NCI-H446 treated with DMSO at 0.1 percent for 48 hours (cell line): Measurements from ENCODE around the gene NCOA5.
A peak's percentile ranks its signal among the peaks of the same experiment; 100 is the strongest.

Source experiments
- DNase-seq: peaks from one replicate; lab custom pipeline; 2025; lab: John Stamatoyannopoulos, UW

Gene NCOA5

GRCh38 chr20:46037036-46037435 lies 52.7 kb downstream of the NCOA5 start:
- DNase-seq: no peak

- DNase-seq: no peak
Measured at GRCh38 chr20:46036370-46036769, 53.4 kb downstream of the NCOA5 start.

DNA sequence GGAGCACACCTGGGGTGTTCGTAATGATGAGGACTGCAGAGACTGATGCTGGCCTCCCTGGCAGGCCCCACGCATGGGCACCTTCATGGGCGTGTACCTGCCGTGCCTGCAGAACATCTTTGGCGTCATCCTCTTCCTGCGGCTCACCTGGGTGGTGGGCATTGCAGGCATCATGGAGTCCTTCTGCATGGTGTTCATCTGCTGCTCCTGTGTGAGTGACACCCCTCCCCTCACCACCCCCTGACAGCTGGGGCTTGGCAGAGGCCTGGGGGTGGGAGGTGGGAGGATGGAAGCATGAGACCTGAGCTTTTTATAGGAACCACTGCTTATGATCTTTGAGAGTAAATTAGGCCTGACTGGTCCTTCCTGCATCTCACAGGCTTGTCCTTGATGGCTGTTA lies 54.0 kb downstream of the NCOA5 start:
- no peak for DNase-seq

DNA sequence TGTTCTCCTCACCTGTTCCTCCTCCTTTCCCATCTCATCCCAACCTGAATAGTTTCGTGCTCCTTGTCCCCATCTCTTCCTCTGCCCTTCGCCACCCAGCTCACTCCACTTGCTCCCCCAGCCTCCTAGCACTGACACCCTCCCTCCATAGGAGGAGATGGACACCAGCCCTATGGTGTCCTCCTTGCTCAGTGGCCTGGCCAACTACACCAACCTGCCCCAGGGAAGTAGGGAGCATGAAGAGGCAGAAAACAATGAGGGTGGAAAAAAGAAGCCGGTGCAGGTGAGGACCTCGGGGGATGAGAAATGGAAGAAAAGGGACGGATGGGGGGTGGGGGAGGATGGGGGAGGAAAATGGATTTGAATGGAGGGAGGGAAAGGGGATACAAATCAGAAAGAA lies 54.5 kb downstream of the NCOA5 start:
- DNase-seq: no peak

- no peak for DNase-seq
Measured at GRCh38 chr20:46034039-46034438, 55.7 kb downstream of the NCOA5 start.

DNA sequence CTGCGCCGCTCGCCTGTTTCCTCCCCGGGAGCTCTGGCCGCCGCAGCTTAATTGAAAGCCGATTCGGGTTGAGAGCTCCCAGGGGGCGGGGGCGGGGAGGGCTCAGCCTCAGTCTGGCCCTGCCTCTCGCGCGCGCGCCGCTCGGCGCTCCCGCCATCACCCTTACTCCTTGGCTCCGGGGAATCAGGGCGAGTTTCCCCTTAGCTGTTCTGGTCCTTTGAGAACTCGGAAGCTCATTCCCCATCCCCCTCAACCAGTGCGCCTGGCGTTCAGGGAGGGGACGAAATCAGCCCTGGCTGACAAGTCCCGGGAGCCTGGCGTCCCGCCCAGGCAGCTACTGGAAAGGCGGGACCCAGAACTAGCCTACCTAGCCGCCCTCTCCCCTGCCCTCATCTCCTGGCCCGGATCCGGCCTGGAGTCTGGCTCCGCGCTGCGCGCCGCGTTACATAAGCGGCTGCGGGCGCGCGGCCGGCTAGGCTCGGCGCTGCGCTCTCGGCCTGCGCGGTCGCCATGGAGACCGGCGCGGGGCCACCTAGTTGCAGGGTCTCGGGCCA lies 58.0 kb downstream of the NCOA5 start:
- peak; percentile 56 for DNase-seq

DNA sequence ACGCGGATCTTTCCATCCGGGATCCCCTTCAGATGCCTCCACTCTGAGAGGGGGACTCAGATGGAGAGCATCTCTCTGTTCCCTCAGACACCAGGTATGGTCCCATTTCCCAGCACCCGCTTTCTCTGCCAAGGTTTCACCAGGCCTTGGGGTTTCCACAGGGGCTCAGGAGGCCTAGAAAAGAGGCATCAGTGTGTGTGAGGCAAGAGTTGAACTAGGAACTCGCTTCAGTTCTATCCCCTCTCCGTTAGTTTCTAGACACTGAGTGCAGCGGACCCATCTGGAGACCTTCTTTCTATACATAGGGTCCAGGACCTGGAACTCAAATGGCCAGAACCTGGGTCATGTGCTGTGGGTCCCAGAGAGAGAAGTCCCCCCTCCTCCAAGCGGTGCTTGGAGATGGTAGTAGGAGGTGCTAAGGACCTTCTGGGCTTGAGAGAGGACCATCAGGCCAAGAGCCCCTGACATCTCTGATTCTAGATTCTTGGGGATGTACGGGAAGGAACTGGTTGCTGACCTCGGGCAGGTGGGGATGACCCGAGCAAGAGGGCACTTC lies 58.7 kb downstream of the NCOA5 start:
- no peak for DNase-seq

GRCh38 chr20:46030284-46031013 lies 59.3 kb downstream of the NCOA5 start:
- no peak for DNase-seq

- DNase-seq: no peak
Measured at GRCh38 chr20:46028772-46029371, 60.9 kb downstream of the NCOA5 start, which contains the start of gene SLC12A5. SLC12A5 (plus strand) TSS chr20:46029215; CDS start chr20:46029345, 130 bp downstream.

DNA sequence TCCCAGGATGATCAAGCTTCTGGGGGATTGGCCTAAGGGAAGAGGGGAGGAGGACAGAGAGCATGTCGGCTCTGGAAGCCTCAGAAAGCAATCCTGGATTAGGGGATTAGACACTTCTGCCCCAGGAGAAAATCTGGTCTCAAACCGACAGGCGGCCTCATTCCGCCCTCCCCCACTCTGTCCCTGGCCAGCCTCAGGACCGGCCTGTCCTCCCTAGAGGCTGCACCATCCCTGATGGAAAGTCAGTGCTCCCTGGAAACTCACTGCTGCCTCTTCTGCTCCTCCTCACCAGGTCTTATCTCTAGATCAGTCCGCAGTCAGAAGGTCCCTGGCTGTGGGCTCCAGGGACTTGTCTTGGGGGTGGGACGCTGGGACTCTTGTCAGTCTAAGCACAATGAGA lies 61.7 kb downstream of the NCOA5 start:
- no peak for DNase-seq

GRCh38 chr20:46027245-46027853 lies 62.4 kb downstream of the NCOA5 start:
- DNase-seq: no peak

- DNase-seq: no peak
Measured at GRCh38 chr20:46025376-46025783, 64.4 kb downstream of the NCOA5 start.

DNA sequence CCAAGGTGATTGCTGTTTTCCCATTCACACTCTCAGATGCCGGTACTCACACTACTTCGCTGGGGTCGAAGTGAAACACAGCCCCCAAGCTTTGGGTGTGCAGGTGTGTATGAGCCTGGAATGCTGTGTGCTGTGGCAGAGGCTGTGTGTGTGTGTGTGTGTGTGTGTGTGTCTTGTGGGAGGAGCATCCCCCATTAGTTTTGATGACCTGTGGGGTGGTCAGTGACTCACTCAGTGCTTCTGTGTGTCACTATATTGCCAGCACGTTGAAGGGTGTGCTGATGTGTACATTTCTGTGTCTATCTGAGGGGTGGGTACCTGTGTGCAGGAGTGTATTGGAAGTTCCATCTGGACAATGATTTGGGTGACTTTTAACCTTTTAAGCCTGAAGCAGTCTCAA lies 65.8 kb downstream of the NCOA5 start:
- DNase-seq: no peak

DNA sequence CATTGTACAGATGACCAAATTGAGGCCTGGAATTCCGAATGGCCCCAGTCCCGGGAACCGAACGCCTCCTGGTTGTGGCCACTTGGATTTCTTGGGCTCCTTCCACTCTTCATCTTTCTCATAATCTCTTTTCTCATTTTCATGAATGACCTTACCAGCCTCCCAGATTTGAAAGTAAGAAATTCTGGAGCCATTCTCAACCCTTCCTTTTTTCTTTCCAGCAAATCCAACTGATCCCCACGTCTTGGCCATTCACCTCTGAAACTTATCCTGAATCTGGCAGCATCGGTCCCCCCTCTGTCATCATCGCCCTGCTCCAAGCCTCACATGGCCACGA lies 66.6 kb downstream of the NCOA5 start:
- DNase-seq: no peak

- DNase-seq: no peak
Measured at GRCh38 chr20:46022411-46023147, 67.2 kb downstream of the NCOA5 start.

- peak; percentile 56 for DNase-seq
Measured at GRCh38 chr20:46021361-46022359, 68.1 kb downstream of the NCOA5 start.

DNA sequence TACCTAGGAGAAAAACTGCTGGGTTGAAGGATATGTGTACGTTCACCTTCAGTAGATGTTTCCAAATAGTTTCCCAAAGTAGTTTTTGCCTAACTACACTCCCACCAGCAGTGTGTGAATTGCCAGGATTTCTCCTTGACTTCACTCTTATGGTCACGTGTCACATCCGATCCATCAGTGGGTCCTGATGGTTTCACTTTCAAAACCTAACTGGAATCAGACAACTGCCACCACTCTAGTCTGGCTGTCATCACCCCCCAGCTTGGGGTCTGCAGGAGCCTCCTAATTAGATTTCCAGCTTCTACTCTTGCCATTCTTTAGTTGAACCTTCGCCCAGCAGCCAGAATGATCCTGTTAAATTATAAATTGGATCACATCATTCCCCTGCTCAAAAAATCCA lies 69.2 kb downstream of the NCOA5 start:
- DNase-seq: no peak

DNA sequence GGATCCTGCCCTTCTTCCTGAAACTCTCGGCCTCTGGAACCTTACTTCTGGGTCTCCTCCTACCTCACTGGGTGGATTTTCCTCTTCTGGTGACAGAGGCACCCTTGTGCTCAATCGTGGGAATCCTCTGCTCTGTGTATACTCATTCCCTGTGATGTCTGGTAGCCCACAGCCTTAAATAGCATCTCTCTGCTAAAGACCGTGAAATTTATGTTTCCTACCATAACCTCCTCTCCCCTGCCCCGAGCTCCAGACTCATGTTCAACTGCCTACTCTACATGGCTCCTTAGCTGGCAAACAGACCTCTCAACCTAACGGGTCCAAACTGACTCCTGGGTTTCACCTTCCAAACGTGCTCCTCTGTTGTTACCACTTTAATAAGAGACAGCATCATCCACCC lies 71.2 kb downstream of the NCOA5 start:
- no peak for DNase-seq

DNA sequence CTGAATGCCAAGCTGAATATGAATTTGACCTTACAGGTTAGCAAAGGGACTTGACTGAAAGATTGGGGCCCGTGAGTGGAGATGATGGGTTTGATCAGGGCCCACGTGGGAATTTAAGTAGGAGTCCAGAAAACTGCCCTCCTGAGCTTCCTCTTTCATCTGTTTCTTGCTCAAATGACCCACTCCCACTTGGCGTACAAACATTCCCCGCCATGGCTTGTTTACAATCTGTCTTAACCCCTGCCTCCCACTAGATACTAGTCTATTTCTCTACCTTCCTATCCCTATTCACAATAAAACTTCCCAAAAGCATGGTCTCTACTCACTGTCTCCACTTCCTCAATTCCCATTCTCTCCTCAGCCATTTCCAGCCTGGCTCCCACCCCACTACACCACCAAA lies 71.7 kb downstream of the NCOA5 start:
- no peak for DNase-seq

DNA sequence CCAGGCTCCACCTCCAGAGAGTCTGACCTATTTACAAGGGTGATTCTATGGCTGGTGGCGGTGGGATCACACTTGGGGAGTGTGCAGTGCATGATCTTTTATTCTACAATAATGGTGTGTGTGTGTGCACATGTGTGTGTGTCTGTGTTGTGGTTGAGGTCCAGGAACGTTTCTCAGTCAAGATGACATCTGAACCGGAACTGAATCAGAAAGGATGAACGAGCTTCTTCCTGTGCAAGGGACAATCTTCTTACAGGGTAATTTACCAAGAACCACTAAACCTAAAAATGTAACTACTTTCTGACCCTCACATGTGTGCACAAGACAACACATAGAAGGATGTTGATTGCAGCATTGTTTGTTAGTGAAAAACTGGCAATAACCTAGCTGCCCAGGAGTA lies 72.5 kb downstream of the NCOA5 start:
- no peak for DNase-seq
